OCI-LY7 (cell line): ENCODE results near the gene SEC31B.

Experiments used
- CTCF ChIP-seq: fragments of 200-600 bp; sonication (generic); conservative IDR thresholded peaks from 2 replicates; pipeline ENCODE4 v1.5.1; 2014; ENCODE audit warnings: mild to moderate bottlenecking, antibody characterized with exemption, low read length, moderate library complexity, mixed read lengths
- EZH2phosphoT487 ChIP-seq: fragments of 200-600 bp; sonication (generic); IDR thresholded peaks from 2 replicates; pipeline ENCODE4 v1.6.1; 2018; ENCODE audit warnings: low read depth, borderline replicate concordance, mild to moderate bottlenecking, mixed run types, antibody characterized with exemption, low read length, moderate library complexity, mixed read lengths

DNA sequence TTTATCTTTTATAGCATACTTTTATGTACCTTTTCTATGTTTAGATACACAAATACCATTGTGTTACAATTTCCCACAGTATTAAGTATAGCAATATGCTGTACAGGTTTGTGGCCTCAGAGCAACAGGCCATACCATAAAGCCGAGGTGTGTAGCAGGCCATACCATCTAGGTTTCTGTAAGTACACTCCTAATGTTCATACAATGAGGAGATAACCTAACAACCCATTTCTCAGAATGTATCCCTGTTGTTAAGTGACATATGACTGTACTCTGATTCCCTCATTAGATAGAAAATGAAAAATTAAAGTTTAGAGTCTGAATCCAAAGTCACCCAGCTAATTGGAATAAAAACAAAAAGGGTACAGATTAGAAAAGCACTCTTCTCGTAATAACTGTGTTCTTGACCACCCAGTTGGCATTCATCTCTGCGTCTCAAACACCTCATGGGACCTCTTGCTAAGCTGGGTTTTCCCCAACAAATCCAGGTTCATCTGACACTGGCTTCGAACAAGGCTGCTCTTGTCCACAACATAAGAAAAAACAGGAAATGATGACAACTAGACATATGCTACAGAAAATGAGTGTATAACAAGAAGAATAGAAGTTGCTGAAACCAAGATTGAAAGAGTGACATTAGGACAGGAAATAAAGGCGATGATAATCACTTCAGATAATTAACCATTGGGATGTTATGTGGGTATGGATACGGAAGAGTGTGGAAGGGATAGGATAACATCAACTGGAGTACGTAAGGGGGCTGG, 8.6 kb upstream of the SEC31B start:
- TF ChIP-seq CTCF (no peak), EZH2phosphoT487 (no peak)
